ENCODE measurements around the gene CLEC4F.

CLEC4F gene

DNA sequence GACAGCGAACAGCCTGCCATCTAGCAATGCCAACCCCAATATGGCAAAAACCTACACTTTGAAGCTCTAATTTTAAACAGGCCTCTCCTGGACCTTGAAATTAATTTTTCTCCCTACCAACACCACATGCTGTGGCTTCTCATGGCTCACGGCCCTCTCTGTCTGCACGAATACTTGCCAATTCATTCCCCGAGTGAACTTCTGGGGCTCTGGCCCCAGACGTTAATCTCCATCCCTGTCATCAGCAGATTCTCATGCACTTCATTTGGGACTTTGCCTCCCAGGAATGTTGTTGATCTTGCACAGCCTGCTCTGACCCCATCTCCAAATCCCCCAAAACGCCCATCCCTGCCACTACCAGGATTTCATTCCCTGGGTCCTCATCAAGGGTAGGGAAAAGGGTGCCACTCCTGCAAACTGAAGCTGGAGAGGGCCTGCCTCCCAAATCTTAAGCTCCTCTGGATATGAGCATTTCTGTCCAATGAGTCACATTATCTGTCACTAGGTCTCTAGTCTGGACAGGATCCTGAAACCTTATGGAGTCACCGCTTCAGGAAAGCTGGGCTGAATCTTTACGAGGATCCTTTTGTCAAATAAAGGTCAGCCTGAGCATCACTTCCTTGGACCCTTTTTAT, 40.4 kb downstream of the CLEC4F start:
- ATAC-seq (no peak), DNase-seq (ENCODE audit: low spot score in 2 of 2) (no peak)
- H3K4me1 Mint-ChIP-seq, result no peaks in the 10 kb centered on the region
- no peak overlapping the region for H3K27ac Mint-ChIP-seq
- H3K36me3 Mint-ChIP-seq, result no peaks in the 10 kb centered on the region
- H3K9me3 Mint-ChIP-seq, result no peaks in the 10 kb centered on the region
- no peak overlapping the region for H3K4me3 Mint-ChIP-seq

DNA sequence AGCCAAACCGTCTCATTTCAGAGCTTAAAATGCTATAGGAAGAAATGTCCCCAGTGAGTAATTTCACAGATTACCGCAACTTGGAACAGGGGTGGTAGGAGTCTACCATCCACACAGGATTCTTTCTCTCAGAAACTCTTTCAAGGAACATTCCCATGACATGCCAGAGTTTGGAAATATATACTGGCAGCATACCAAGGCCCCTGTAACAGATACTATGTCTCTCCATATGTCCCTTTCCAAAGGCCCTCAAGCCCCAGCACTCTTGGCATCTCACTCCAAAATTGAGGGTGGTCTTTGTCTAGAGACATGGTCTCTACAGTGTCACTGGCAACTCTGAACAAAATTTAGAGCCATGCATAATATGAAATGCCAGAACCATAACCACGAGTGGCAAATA, 40.9 kb downstream of the CLEC4F start:
- ATAC-seq (no peak), DNase-seq (ENCODE audit: low spot score in 2 of 2) (no peak)
- Mint-ChIP-seq H3K36me3 (no peaks in the 10 kb centered on the region), H3K27ac (no peak overlapping the region), H3K9me3 (no peaks in the 10 kb centered on the region), H3K4me1 (no peaks in the 10 kb centered on the region), H3K4me3 (no peak overlapping the region)

DNA sequence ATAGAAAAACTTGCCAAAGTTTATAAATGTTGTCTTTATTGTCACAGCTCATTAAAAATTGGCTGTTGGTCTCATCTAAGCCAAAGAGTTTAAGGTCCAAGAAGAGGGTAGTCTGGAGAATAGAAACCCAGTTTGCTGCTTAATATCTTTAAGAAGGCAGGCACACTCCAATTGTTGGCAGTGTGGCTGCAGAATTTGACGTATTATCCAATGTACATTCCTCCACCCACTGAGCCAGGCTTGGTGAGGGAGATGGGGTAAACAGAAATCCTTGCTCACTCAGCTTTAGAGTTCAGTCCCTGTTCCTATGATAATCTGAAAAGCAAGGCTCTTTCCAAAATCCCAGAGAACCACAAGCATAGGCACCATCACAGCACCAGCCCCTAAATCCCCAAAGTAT, 41.7 kb downstream of the CLEC4F start:
- ATAC-seq, result no peak
- Mint-ChIP-seq H3K4me3 (no peak overlapping the region), H3K27ac (no peak overlapping the region), H3K4me1 (no peaks in the 10 kb centered on the region), H3K9me3 (peaks cover 2% of the 10 kb centered on the region), H3K36me3 (no peaks in the 10 kb centered on the region)
- DNase-seq (ENCODE audit: low spot score in 2 of 2), result no peak

DNA sequence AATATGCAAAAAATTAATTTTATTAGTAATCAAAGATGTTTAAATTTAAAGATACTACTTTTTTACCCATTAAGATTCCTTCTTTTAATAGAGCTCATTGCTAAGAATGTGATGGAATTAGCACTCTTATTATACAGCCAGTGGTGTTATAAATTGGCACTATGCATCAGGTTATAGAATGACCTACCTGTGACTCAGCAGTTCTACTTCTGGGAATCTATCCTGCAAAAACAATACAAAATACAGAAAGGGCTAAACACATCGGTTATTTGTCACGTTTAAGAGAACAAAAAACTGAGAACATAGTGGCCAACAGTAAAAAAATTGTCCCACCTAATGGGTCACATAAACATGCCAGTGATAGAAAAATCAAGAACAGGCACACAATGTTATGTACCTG, 42.9 kb downstream of the CLEC4F start:
- H3K4me3 Mint-ChIP-seq, result no peak overlapping the region
- ATAC-seq, result no peak
- peaks cover 3% of the 10 kb centered on the region for H3K9me3 Mint-ChIP-seq
- no peak overlapping the region for H3K27ac Mint-ChIP-seq
- no peak for DNase-seq (ENCODE audit: low spot score in 2 of 2)
- H3K36me3 Mint-ChIP-seq, result no peaks in the 10 kb centered on the region
- no peaks in the 10 kb centered on the region for H3K4me1 Mint-ChIP-seq

DNA sequence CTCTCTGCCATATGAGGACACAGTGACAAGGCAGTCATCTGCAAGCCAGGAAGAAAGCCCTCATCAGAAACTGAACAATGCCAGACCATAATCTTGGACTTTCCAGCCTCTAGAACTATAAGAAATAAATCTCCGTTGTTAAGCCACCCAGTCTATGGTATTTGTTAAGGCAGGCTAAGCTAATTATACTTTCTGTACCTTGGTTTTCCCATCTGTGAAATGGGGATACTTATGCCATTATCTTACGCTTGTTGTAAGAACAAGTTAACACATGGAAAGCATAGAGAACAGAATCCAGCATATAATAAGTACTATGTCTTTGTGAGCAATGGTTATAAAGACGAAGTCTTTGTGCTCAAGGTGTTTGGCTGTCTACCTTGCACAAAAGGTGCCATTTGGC, 44.1 kb downstream of the CLEC4F start:
- ATAC-seq (no peak), DNase-seq (ENCODE audit: low spot score in 2 of 2) (no peak)
- Mint-ChIP-seq H3K27ac (no peak overlapping the region), H3K4me3 (no peak overlapping the region), H3K36me3 (no peaks in the 10 kb centered on the region), H3K4me1 (no peaks in the 10 kb centered on the region), H3K9me3 (peaks cover 3% of the 10 kb centered on the region)

DNA sequence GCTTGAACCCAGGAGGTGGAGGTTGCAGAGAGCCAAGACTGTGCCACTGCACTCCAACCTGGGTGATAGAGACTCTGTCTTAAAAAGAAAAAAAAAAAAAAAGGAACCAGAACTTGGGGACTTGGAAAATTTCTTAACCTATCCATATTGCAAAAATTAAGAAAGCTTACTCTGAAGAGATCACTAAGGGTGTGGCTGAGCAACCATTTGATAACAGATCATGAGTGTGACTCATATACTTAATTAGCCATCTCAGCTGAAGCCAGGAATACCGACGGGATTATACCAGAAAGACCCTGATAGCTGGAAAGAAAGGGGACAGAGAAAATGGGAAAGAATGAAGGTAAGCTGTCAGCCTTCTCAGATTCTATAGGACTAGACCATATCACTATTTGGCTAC, 45.3 kb downstream of the CLEC4F start:
- no peaks in the 10 kb centered on the region for H3K36me3 Mint-ChIP-seq
- no peak overlapping the region for H3K4me3 Mint-ChIP-seq
- peaks cover 3% of the 10 kb centered on the region for H3K9me3 Mint-ChIP-seq
- DNase-seq (ENCODE audit: low spot score in 2 of 2), result no peak
- no peaks in the 10 kb centered on the region for H3K4me1 Mint-ChIP-seq
- no peak for ATAC-seq
- no peak overlapping the region for H3K27ac Mint-ChIP-seq

DNA sequence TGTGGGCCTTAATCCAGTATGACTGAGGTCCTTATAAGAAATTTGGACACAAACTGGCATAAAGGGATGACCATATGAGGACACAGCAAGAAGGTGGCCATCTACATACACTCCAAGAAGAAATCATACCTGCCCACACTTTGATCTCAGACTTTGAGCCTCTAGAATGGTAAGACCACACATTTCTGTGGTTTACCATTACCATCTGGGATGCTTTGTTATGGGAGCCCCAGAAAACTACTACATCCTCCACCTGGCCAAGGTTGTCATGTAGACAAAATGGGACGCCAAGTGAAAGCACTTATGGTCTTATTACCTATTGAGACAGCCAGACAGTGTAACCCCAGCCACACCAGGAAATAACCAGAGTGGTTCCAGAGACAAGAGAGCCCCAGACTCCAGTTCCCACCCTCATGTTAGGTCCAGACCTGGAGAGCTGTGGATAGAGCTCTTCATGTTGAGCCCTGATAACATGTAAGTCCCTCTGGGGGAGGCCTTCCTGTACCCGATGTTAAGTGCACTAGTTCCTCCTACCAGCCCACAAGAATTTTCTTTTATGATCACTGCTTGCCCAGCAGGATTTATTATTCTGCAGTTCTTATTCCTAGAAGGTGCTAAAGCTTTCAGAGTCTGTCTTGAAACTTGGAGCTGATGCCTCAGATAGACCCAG, 47.8 kb downstream of the CLEC4F start:
- Mint-ChIP-seq H3K4me1 (peaks cover 17% of the 10 kb centered on the region), H3K4me3 (no peak overlapping the region), H3K36me3 (no peaks in the 10 kb centered on the region), H3K27ac (no peak overlapping the region), H3K9me3 (peaks cover 3% of the 10 kb centered on the region)
- ATAC-seq (no peak), DNase-seq (ENCODE audit: low spot score in 2 of 2) (no peak)

DNA sequence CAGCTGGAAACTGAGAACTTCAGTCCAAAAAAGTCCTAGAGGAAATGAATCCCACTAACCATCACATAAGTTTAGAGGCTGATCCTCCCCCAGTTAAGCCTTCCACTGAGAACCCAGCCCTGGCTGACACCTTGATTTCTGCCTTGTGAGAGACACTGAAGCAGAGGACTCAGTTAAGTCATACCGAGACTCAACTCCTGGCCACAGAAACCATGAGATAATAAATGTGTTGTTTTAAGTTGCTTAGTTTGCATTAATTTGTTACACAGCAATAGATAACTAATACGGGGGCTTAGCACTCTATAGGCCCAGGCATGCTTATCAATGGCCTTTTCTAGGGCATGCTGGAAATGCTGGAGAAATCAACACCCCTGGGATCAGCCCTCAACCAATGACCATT, 49.0 kb downstream of the CLEC4F start:
- H3K4me3 Mint-ChIP-seq, result no peak overlapping the region
- ATAC-seq (peak; percentile 43), DNase-seq (ENCODE audit: low spot score in 2 of 2) (no peak)
- peaks cover 3% of the 10 kb centered on the region for H3K9me3 Mint-ChIP-seq
- no peak overlapping the region for H3K27ac Mint-ChIP-seq
- H3K4me1 Mint-ChIP-seq, result peaks cover 23% of the 10 kb centered on the region
- no peaks in the 10 kb centered on the region for H3K36me3 Mint-ChIP-seq

DNA sequence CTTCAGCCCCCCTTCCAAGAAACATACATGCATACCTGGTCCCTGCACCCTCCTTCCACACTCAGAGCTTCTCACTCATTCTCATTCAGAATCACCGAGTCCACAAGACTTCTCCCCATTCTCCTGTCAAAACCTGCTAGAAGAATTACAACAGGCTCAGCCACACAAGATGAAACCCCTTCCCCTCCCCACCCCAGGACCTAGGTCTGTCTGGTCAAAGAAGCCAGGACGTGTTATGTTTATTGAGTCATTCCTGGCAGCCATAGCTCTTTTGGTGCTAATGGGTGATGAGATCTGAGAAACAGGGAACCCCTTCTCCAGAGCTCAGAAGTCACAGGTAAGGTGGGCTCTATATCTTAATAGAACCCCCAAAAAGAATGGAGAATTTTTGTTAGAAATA, 50.9 kb downstream of the CLEC4F start:
- Mint-ChIP-seq H3K9me3 (peaks cover 3% of the 10 kb centered on the region), H3K4me1 (peaks cover 25% of the 10 kb centered on the region), H3K36me3 (no peaks in the 10 kb centered on the region), H3K27ac (no peak overlapping the region), H3K4me3 (peak overlapping the region; percentile 76)
- ATAC-seq (no peak), DNase-seq (ENCODE audit: low spot score in 2 of 2) (no peak)

DNA sequence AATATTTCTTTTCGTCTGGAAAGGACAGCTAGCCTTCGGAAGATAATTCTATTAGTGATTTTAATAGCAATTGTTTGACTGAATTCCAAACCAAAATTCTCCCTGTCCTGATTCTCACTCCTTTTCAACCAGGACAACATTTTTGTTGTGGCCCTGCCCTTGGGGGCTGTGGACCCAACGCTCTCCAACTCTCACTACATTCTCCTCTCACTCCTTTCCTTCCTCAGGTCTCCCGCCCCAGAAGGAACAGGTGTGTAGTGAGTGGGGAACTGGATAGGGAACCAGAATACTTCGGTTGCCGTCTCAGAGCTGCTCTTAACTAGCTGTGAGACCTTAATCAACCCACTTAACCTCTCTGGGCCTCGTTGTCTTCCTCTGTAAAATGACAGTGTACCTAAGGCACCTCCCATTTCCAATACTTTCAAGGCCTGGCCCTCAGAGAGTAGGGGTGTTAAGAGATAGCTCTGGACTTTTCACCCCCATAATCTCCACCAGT, 51.8 kb downstream of the CLEC4F start:
- H3K36me3 Mint-ChIP-seq, result no peaks in the 10 kb centered on the region
- H3K27ac Mint-ChIP-seq, result no peak overlapping the region
- peaks cover 25% of the 10 kb centered on the region for H3K4me1 Mint-ChIP-seq
- DNase-seq (ENCODE audit: low spot score in 2 of 2) (no peak), ATAC-seq (no peak)
- peaks cover under 1% of the 10 kb centered on the region for H3K9me3 Mint-ChIP-seq
- peak overlapping the region; percentile 76 for H3K4me3 Mint-ChIP-seq

DNA sequence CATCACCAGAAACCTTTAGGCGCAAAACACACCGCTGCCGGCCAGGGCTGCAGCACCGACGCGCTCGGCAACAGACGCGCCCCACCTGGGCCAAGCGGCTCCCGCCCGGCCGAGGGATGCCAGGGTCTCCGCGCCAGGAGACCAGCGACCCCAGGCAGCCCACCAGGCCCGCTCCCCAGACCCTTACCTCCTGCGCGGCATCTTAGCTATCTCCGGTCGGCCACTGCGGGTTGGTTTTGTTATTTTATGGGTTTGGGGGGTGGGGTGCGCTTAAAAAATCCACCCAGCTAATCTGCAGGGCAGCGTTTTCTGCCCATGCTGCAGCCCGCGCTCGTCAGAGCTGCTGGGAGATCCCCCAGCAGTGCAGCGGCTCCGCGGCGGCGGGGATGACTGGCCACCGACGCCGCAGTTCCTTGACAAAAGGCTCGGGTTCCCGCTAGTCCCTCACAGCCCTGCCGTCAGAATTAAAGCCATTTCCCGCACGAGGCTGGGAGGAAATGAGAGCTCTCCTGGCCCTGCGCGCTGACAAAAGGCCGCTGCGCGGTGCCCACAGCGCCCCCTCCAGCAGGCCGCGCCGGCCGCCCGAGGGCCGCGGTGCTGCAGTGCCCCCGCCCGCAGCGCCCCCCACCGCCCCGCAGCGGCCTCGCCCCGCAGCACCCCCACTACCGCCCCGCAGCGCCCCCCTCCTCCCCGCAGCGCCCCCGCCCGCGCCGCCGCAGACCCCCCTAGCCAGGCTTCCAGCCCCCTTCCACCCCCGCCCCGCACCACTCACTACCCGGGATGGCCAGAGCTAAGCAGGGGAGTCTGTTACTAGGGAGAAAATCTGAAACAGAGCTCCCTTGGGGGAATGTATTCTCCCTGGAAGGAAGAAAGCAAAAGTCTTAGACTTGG, 52.5 kb downstream of the CLEC4F start, which contains the start of gene ADD2:
Gene ADD2, minus strand, starts transcription at position 502 of the 891 bp plus-strand sequence. CDS start 61,792 bp downstream, outside the sequence.
- no peak within 1 kb of the TSS for H3K27ac Mint-ChIP-seq
- ATAC-seq, result peak; percentile 81
- peaks cover 25% of the 10 kb centered on the region for H3K4me1 Mint-ChIP-seq
- H3K4me3 Mint-ChIP-seq, result peak within 1 kb of the TSS; percentile 76
- peak; percentile 22 to 72 for DNase-seq (ENCODE audit: low spot score in 2 of 2)
- no peaks in the 10 kb centered on the region for H3K36me3 Mint-ChIP-seq
- H3K9me3 Mint-ChIP-seq, result no peaks in the 10 kb centered on the region

DNA sequence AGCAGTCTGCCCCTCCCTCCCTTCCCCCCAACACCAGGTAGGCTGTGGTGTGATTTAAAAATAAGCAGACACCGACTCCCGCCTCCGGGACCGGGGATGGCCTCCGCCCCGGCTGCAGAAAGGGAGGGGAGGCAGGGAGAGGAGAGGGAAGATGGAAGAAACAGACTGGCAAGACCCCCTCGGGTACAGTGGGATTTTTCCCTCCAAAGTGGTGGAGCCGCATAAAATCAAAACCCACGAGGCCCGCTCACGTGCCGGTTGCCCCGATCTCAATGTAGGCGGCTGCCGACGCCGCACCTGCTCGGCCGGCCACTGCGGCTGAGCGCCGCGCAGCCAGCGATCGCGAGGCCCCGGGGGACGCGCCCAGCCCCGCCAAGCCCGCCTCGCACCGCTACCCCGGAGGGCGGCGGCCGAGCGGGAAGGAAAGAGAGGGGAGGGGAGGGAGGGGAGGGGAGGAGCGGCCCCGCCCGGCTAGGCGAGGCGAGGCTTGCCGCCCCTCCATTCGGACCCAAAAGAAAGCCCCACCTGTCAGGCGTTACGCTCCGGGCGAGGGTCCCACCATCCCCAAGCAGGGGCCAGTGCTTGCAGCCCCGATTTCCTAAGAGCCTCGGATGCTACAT, 53.2 kb downstream of the CLEC4F start:
- DNase-seq (ENCODE audit: low spot score in 2 of 2), result no peak
- Mint-ChIP-seq H3K9me3 (no peaks in the 10 kb centered on the region), H3K4me3 (peak overlapping the region; percentile 76), H3K4me1 (peaks cover 25% of the 10 kb centered on the region), H3K27ac (no peak overlapping the region), H3K36me3 (no peaks in the 10 kb centered on the region)
- ATAC-seq, result peak; percentile 39

DNA sequence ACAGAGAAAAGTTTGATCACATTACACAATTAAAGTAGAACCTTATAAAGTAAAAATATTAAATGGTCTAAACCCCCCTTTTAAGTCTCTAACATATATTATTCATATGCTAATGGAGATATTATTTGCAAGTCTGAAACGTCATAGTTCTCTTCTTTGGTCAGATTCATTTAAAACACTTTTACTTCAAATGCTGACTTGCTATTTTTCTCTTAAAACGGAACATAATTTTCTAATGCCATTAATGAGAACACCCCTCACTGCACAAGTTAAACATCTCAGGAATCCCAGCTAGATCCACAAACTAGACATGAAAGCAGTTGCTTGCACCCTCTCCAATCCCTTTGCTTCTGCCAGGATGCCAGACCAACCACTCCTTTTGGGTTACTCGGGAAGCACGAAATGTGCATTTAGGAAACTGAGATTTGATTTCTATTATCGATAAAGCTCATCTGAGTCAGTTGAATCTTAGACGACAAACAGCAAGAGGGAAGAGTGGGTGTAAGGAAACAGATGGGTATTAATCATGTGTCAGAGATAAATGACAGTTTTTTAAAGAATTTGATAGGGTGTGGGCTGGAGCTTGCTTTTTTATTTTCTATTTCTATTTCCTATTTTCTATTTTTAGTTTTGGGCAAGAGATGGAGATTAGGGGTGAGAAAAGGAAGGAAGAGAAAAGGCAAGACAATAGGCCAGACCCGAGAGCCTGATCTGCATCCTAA, 53.9 kb downstream of the CLEC4F start:
- no peak overlapping the region for H3K27ac Mint-ChIP-seq
- DNase-seq (ENCODE audit: low spot score in 2 of 2), result no peak
- no peak for ATAC-seq
- peaks cover 25% of the 10 kb centered on the region for H3K4me1 Mint-ChIP-seq
- H3K36me3 Mint-ChIP-seq, result no peaks in the 10 kb centered on the region
- H3K4me3 Mint-ChIP-seq, result peak overlapping the region; percentile 76
- no peaks in the 10 kb centered on the region for H3K9me3 Mint-ChIP-seq

DNA sequence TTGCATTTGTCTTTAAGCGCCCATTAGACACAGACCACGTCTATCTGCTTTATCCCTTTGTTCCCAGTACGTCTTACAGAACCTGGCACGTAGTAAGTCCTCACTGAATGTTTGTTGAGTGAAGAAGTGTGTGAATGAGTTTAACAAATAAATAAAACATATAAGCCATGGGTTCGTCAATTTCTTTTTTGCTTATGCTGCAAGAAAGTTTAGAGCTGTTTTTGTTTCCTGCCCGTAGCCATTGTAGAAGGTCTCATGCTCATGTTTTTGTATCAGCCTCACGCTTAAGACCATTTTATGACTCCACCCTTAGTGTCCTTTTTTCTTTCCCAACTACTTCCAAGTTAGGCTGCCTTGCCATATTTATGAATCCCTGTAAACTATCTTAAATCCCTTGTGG, 54.9 kb downstream of the CLEC4F start:
- Mint-ChIP-seq H3K4me3 (no peak overlapping the region), H3K9me3 (no peaks in the 10 kb centered on the region), H3K4me1 (peaks cover 25% of the 10 kb centered on the region), H3K36me3 (no peaks in the 10 kb centered on the region), H3K27ac (no peak overlapping the region)
- no peak for ATAC-seq
- no peak for DNase-seq (ENCODE audit: low spot score in 2 of 2)

DNA sequence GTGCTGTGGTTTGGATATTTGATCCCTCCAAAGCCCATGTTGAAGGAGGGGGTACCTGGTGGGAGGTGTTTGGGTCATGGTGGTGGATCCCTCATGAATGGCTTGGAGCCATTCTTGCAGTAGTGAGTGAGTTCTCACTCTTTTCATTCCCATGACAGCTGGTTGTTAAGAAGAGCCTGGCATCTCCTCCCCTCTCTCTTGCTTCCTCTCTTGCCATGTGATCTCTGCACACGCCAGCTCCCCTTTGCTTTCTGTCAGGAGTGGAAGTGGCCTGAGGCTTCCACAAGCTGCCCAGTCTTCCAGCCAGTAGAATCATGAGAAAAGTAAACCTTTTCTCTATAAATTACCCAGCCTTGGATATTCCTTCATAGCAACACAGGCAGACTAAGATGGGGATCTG, 61.0 kb downstream of the CLEC4F start:
- no peaks in the 10 kb centered on the region for H3K36me3 Mint-ChIP-seq
- DNase-seq (ENCODE audit: low spot score in 2 of 2) (no peak), ATAC-seq (no peak)
- H3K9me3 Mint-ChIP-seq, result no peaks in the 10 kb centered on the region
- H3K27ac Mint-ChIP-seq, result no peak overlapping the region
- H3K4me1 Mint-ChIP-seq, result no peaks in the 10 kb centered on the region
- H3K4me3 Mint-ChIP-seq, result no peak overlapping the region
